Gastrocnemius medialis (tissue), 4 donors: Measurements from ENCODE around the gene RBPJ.

ENCODE experiments used
- CTCF ChIP-seq, 5 experiments: fragments of 450-650 bp in 3 of 5; fragments of 200-600 bp in 2 of 5; sonication (generic) in 2 of 5; IDR thresholded peaks in 4 of 5; conservative IDR thresholded peaks in 1 of 5; 1 replicate in 4 of 5; 2 replicates in 1 of 5; pipeline ENCODE4 v1.5.1; 2016 to 2019; ENCODE audit warnings: antibody characterized with exemption in 5 of 5, mild to moderate bottlenecking in 3 of 5, moderate library complexity in 3 of 5
- POLR2A ChIP-seq, 2 donors: fragments of 450-650 bp; IDR thresholded peaks; one replicate each; pipeline ENCODE4 v1.6.1; 2017; ENCODE audit warnings: antibody characterized with exemption in 2 of 2, mild to moderate bottlenecking in 2 of 2, moderate library complexity in 2 of 2

- TF ChIP-seq CTCF (IDR thresholded peaks at IDR 0.05 in 4 of 5, conservative IDR thresholded peaks at IDR 0.05 in 1 of 5) (no peak), POLR2A (IDR thresholded peaks at IDR 0.05) (no peak)
Measured at GRCh38 chr4:26426892-26427291, 106.1 kb downstream of the RBPJ start.
